ENCODE data around the gene CLEC16A.

DNA sequence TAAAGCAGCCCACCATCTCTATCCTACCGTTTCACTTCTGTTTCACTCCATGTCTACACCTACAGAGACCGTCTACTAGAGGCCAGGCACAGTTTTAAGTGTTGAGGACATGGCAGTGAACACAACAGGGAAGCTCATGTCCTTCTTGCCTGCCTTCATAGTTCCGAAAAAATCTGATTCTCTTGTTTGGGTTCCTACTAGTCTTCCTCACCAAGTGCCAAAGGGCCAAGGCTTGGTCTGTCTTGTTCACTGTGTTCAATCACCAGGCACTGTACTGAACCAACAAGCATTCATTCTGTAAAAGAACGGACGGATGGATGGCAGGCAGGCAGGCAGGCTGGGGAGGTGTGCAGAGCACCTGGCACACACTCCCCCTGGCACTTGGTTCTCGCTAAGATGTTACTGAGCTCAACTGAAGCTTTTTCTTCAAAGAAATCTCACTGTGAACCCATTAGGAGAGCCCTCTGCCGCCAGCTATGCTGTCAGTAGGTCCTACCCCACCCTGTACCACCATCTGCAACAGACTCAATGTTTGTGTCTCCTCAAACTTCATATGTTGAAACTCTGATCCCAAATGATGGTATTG is 4.6 kb upstream of the CLEC16A start:
- TF ChIP-seq CTCF (IDR thresholded peaks at IDR 0.05) (no peak), POLR2A (IDR thresholded peaks at IDR 0.05) (no peak)

All from thyroid gland (tissue), 4 donors.